ENCODE results near the gene APPL1. TPM values are rescaled to one million over a fixed set of nuclear protein-coding genes. Genes with fewer than 3 reads are reported as not detected.

APPL1 gene
- polyA plus RNA-seq, 3 donors, result 13.9 to 42.1 (median 35.5) TPM

- Mint-ChIP-seq H3K27ac (no peak overlapping the region), H3K27me3 (ENCODE audit: low read depth in 3 of 3) (no peaks in the 10 kb centered on the region), H3K4me3 (no peak overlapping the region), H3K36me3 (peaks cover 37 to 42% of the 10 kb centered on the region in 2 donors), H3K4me1 (peaks cover 10% of the 10 kb centered on the region), H3K9me3 (peaks cover 0 to 2% (median 0%) of the 10 kb centered on the region in 7 donors)
- Histone ChIP-seq H4K20me1 (ENCODE audit: insufficient read depth, low read length) (no peaks in the 10 kb centered on the region), H3K79me2 (ENCODE audit: insufficient read depth, low read length) (no peaks in the 10 kb centered on the region), H3K9me3 (replicated peaks in 1 of 2; ENCODE audit: control insufficient read depth in 1 of 2, insufficient read depth in 1 of 2, low read length in 2 of 2) (no peaks in the 10 kb centered on the region), H3K27ac (ENCODE audit: low read depth in 1 of 2, low read length in 2 of 2) (no peak overlapping the region), H3K9ac (ENCODE audit: insufficient read depth, low read length, poor library complexity, severe bottlenecking) (no peak overlapping the region), H3K36me3 (replicated peaks in 1 of 2; ENCODE audit: control insufficient read depth in 1 of 2, insufficient read depth in 2 of 2, low read length in 2 of 2) (peaks cover 35 to 57% of the 10 kb centered on the region in 2 donors), H3K4me3 (replicated peaks in 1 of 3; ENCODE audit: low read depth in 2 of 3, low read length in 3 of 3) (no peak overlapping the region), H3K27me3 (ENCODE audit: control insufficient read depth in 2 of 2, insufficient read depth in 2 of 2, low read length in 2 of 2) (no peaks in the 10 kb centered on the region), H2AFZ (ENCODE audit: insufficient read depth, low read depth, low read length, poor library complexity, severe bottlenecking) (no peak overlapping the region), H3K4me2 (replicated peaks; ENCODE audit: extremely low read depth, low read length, poor library complexity, severe bottlenecking) (no peak overlapping the region), H3K4me1 (ENCODE audit: control insufficient read depth in 1 of 2, insufficient read depth in 2 of 2, low read length in 2 of 2) (peaks cover 5 to 13% of the 10 kb centered on the region in 2 donors)
- WGBS (ENCODE audit: insufficient coverage), result 97% methylated on average over 3 of the region's 6 CpGs
- intact Hi-C loops (cut with micrococcal nuclease), result no loop called here
- DNase-seq, result no peak
- no peak for TF ChIP-seq CTCF (IDR thresholded peaks at IDR 0.05)
Measured at GRCh38 chr3:57274845-57275244, 47.3 kb downstream of the APPL1 start.

DNA sequence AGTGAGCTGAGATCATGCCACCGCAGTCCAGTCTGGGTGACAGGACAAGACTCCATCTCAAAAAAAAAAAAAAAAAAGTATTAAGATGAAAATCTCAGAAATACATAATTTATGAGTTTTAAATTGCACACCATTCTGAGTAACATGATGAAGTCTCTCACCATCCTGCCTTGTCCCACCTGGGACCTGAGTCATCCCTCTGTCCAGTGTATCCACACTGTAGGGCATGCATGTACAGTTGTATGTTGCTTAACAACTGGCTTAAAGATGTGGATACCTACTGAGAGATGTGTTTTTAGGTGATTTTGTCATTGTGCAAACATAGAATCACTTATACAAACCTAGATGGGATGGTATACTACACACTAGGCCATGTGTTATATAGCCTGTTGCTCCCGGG lies 47.9 kb downstream of the APPL1 start:
- Histone ChIP-seq H3K9me3 (replicated peaks in 1 of 2; ENCODE audit: control insufficient read depth in 1 of 2, insufficient read depth in 1 of 2, low read length in 2 of 2) (no peaks in the 10 kb centered on the region), H3K4me2 (replicated peaks; ENCODE audit: extremely low read depth, low read length, poor library complexity, severe bottlenecking) (no peak overlapping the region), H3K27ac (ENCODE audit: low read depth in 1 of 2, low read length in 2 of 2) (no peak overlapping the region), H3K9ac (ENCODE audit: insufficient read depth, low read length, poor library complexity, severe bottlenecking) (no peak overlapping the region), H2AFZ (ENCODE audit: insufficient read depth, low read depth, low read length, poor library complexity, severe bottlenecking) (no peak overlapping the region), H3K36me3 (replicated peaks in 1 of 2; ENCODE audit: control insufficient read depth in 1 of 2, insufficient read depth in 2 of 2, low read length in 2 of 2) (peaks cover 29 to 51% of the 10 kb centered on the region in 2 donors), H3K4me1 (ENCODE audit: control insufficient read depth in 1 of 2, insufficient read depth in 2 of 2, low read length in 2 of 2) (peaks cover 5 to 13% of the 10 kb centered on the region in 2 donors), H3K4me3 (replicated peaks in 1 of 3; ENCODE audit: low read depth in 2 of 3, low read length in 3 of 3) (no peak overlapping the region), H3K79me2 (ENCODE audit: insufficient read depth, low read length) (no peaks in the 10 kb centered on the region), H4K20me1 (ENCODE audit: insufficient read depth, low read length) (no peaks in the 10 kb centered on the region), H3K27me3 (ENCODE audit: control insufficient read depth in 2 of 2, insufficient read depth in 2 of 2, low read length in 2 of 2) (no peaks in the 10 kb centered on the region)
- TF ChIP-seq CTCF (IDR thresholded peaks at IDR 0.05), result no peak
- WGBS (ENCODE audit: insufficient coverage), result no CpG with 5 or more reads among the region's 2 CpGs
- H3K9me3 Mint-ChIP-seq, result peaks cover 0 to 2% (median 0%) of the 10 kb centered on the region in 7 donors
- H3K36me3 Mint-ChIP-seq, result peaks cover 32 to 37% of the 10 kb centered on the region in 2 donors
- no peak overlapping the region for H3K27ac Mint-ChIP-seq
- intact Hi-C loops (cut with micrococcal nuclease), result no loop called here
- no peaks in the 10 kb centered on the region for H3K27me3 Mint-ChIP-seq (ENCODE audit: low read depth in 3 of 3)
- no peak for DNase-seq
- no peak overlapping the region for H3K4me3 Mint-ChIP-seq
- peaks cover 10% of the 10 kb centered on the region for H3K4me1 Mint-ChIP-seq
